ENCODE measurements around the gene GABRB2. TPM values are rescaled to one million over a fixed set of nuclear protein-coding genes. Genes with fewer than 3 reads are reported as not detected.

Gene GABRB2
- total and polyA plus RNA-seq, 2 of the 13 experiments (the other 11 are each of a cell fraction or from before 2014, with no cell fraction given) = 0.01 TPM; not detected in 1

DNA sequence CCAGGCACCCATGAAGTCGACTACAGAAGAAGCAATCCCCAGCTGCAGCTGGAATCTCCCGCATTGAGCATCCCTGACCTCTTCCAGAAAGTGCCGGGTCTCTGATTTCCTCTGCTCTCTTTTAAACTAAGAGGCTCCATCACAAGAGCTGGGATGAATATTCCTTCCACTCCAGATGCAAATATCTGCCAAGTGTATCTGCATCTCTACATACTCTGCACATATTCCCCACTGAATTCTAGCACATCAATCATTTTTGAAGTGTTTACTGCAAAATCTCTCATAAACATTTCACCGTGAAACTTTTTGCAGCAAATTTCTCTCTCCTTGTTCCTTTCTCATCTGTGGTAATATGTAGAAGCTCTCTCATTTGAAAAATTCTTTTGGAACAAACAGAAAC is 161.5 kb downstream of the GABRB2 start:
- POLR2A ChIA-PET = no interaction called here
- CTCF ChIA-PET (ENCODE audit: low intra/inter-chr PET ratio, low total read pairs) = no interaction called here
- H3K9ac ChIP-seq (ENCODE audit: insufficient read depth, low read depth, low read length) = no peak overlapping the region
- no TSS peak for BruUV-seq (replicated peaks)
- in situ Hi-C loops (cut with HindIII; ENCODE audit: extremely low pct_ligation_motif_present, low pct_unique_long_range_greater_than_20kb) (no loop called here), intact Hi-C loops (cut with micrococcal nuclease; ENCODE audit: unreplicated experiment) (no loop called here)
- H4K20me1 ChIP-seq (ENCODE audit: insufficient read depth, low read length) = no peaks in the 10 kb centered on the region
- FAIRE-seq = no peak
- no peaks in the 10 kb centered on the region for H3K9me3 ChIP-seq (ENCODE audit: low read length)
- H3K36me3 ChIP-seq (replicated peaks in 1 of 2; ENCODE audit: control insufficient read depth in 1 of 2, insufficient read depth in 2 of 2, low read length in 2 of 2) = no peaks in the 10 kb centered on the region
- no peak overlapping the region for H2AFZ ChIP-seq (ENCODE audit: low read length)
- H3K79me2 ChIP-seq (ENCODE audit: insufficient read depth, low read length) = no peaks in the 10 kb centered on the region
- H3K4me3 ChIP-seq (replicated peaks in 1 of 3; ENCODE audit: insufficient read depth in 1 of 3, low read depth in 2 of 3, low read length in 3 of 3) = no peak overlapping the region
- no peak overlapping the region for H3K27ac ChIP-seq (ENCODE audit: extremely low read length, insufficient read depth, low read length)
- TF ChIP-seq, protein P1, sequence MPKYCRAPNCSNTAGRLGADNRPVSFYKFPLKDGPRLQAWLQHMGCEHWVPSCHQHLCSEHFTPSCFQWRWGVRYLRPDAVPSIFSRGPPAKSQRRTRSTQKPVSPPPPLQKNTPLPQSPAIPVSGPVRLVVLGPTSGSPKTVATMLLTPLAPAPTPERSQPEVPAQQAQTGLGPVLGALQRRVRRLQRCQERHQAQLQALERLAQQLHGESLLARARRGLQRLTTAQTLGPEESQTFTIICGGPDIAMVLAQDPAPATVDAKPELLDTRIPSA (CRISPR knock-in tag; IDR thresholded peaks at IDR 0.05; ENCODE audit: borderline replicate concordance) = no peak
- no peak for TF ChIP-seq HOXA5 (CRISPR knock-in tag; IDR thresholded peaks at IDR 0.05)
- TF ChIP-seq NAIF1 (CRISPR knock-in tag; IDR thresholded peaks at IDR 0.05; ENCODE audit: borderline replicate concordance) = no peak
- TF ChIP-seq XRCC5 (optimal IDR thresholded peaks at IDR 0.05; ENCODE audit: low read length) = no peak
- TF ChIP-seq RBM22 (optimal IDR thresholded peaks at IDR 0.05; ENCODE audit: low read length) = no peak
- TF ChIP-seq SIX1 (CRISPR knock-in tag; IDR thresholded peaks at IDR 0.05; ENCODE audit: borderline replicate concordance) = no peak
- TF ChIP-seq, protein P2, sequence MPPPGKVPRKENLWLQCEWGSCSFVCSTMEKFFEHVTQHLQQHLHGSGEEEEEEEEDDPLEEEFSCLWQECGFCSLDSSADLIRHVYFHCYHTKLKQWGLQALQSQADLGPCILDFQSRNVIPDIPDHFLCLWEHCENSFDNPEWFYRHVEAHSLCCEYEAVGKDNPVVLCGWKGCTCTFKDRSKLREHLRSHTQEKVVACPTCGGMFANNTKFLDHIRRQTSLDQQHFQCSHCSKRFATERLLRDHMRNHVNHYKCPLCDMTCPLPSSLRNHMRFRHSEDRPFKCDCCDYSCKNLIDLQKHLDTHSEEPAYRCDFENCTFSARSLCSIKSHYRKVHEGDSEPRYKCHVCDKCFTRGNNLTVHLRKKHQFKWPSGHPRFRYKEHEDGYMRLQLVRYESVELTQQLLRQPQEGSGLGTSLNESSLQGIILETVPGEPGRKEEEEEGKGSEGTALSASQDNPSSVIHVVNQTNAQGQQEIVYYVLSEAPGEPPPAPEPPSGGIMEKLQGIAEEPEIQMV (CRISPR knock-in tag; IDR thresholded peaks at IDR 0.05; ENCODE audit: low read depth) = no peak
- TF ChIP-seq, protein P3, sequence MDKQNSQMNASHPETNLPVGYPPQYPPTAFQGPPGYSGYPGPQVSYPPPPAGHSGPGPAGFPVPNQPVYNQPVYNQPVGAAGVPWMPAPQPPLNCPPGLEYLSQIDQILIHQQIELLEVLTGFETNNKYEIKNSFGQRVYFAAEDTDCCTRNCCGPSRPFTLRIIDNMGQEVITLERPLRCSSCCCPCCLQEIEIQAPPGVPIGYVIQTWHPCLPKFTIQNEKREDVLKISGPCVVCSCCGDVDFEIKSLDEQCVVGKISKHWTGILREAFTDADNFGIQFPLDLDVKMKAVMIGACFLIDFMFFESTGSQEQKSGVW (CRISPR knock-in tag; IDR thresholded peaks at IDR 0.05; ENCODE audit: borderline replicate concordance) = no peak
- TF ChIP-seq NR1H2 (CRISPR knock-in tag; IDR thresholded peaks at IDR 0.05; ENCODE audit: borderline replicate concordance, low read depth) = no peak
- no peak for TF ChIP-seq ZZZ3 (CRISPR knock-in tag; IDR thresholded peaks at IDR 0.05; ENCODE audit: borderline replicate concordance)
- no peak for TF ChIP-seq PBX2 (CRISPR knock-in tag; IDR thresholded peaks at IDR 0.05)
- TF ChIP-seq NFIB (CRISPR knock-in tag; IDR thresholded peaks at IDR 0.05; ENCODE audit: borderline replicate concordance) = no peak
- no peak for TF ChIP-seq SYNCRIP (IDR thresholded peaks at IDR 0.05; ENCODE audit: insufficient read depth, low read depth, low read length)
- TF ChIP-seq, protein P4, sequence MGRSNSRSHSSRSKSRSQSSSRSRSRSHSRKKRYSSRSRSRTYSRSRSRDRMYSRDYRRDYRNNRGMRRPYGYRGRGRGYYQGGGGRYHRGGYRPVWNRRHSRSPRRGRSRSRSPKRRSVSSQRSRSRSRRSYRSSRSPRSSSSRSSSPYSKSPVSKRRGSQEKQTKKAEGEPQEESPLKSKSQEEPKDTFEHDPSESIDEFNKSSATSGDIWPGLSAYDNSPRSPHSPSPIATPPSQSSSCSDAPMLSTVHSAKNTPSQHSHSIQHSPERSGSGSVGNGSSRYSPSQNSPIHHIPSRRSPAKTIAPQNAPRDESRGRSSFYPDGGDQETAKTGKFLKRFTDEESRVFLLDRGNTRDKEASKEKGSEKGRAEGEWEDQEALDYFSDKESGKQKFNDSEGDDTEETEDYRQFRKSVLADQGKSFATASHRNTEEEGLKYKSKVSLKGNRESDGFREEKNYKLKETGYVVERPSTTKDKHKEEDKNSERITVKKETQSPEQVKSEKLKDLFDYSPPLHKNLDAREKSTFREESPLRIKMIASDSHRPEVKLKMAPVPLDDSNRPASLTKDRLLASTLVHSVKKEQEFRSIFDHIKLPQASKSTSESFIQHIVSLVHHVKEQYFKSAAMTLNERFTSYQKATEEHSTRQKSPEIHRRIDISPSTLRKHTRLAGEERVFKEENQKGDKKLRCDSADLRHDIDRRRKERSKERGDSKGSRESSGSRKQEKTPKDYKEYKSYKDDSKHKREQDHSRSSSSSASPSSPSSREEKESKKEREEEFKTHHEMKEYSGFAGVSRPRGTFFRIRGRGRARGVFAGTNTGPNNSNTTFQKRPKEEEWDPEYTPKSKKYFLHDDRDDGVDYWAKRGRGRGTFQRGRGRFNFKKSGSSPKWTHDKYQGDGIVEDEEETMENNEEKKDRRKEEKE (IDR thresholded peaks at IDR 0.05) = no peak
- TF ChIP-seq ASH2L (IDR thresholded peaks at IDR 0.05; ENCODE audit: insufficient read length, low read depth, low read length) = no peak
- no peak for TF ChIP-seq MEIS2 (CRISPR knock-in tag; IDR thresholded peaks at IDR 0.05)
- DNase-seq (ENCODE audit: low spot score) = no peak
- no peaks in the 10 kb centered on the region for H3K4me1 ChIP-seq (ENCODE audit: insufficient read depth, low read length)
- H3K27me3 ChIP-seq (ENCODE audit: control insufficient read depth in 1 of 2, insufficient read depth in 2 of 2, low read length in 2 of 2) = no peaks in the 10 kb centered on the region; a peak in 1 of 5 replicates
- no peak overlapping the region for H3K4me2 ChIP-seq (ENCODE audit: low read depth, low read length)
- no peak for ATAC-seq
- 28% methylated on average over 4 of the region's 4 CpGs for WGBS (ENCODE audit: low lambda C conversion rate)
